ENCODE data around the gene IL3RA. TPM values are rescaled to one million over a fixed set of nuclear protein-coding genes. Genes with fewer than 3 reads are reported as not detected.

Gene IL3RA
- total and polyA plus RNA-seq, 4 experiments from 2014 or later: 0.29 to 0.53 TPM; not detected in 2

DNA sequence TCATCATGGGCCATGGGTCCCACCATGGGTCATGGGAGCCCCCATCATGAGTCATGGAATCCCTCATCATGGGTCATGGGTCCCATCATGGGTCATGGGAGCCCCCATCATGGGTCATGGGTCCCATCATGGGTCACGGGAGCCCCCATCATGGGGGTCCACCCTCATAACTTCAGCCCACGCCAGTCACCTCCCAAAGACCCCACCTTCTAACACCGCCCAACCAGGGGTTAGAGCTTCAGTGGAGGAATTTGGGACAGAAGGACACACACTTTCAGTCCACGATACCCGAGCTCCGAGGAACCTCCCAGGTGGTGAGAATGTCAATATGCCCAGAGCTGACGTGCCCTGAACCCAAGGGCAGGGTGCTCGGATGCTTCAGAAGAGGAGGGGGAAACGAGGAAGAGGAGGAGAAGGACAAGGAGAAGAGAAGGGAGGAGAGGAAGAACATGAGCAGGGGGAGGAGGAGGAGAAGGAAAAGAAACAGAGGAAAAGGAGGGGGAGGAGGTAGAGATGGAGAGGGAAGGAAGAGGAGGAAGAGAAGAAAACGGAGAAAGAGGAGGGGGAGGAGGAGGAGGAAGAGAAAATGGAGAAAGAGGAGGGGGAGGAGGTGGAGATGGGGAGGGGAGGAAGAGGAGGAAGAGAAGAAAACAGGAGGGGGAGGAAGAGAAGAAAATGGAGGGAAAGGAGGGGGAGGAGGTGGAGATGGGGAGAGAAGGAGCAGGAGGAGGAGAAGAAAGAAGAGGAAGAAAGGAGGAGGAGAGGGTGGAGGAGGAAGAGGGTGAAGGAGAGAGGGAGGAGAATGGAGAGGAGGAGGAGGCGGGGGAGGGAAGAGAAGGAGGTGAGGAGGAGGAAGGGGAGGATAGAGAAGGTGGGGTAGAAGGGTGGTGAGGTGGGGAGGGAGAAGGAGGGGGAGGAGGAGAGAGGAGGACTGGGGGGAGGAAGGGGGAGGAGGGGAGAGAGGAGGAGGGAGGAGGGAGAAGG lies 17.7 kb downstream of the IL3RA start:
- H3K27me3 ChIP-seq (ENCODE audit: insufficient read depth, low read length): no peaks in the 10 kb centered on the region
- no peak for DNase-seq
- H3K27me3 Mint-ChIP-seq: no peaks in the 10 kb centered on the region
- H3K4me3 Mint-ChIP-seq: peak overlapping the region in 1 of 8 donors; percentile 20
- CTCF ChIA-PET (ENCODE audit: partially characterized antibody): no interaction called here
- intact Hi-C loops (cut with micrococcal nuclease): no loop called here
- peaks cover 0 to 5% (median 3%) of the 10 kb centered on the region in 4 donors for H3K4me1 Mint-ChIP-seq
- H3K9me3 ChIP-seq (ENCODE audit: control insufficient read depth in 1 of 2, low read length in 2 of 2): no peaks in the 10 kb centered on the region
- no peak overlapping the region for H3K4me3 ChIP-seq (ENCODE audit: low read length in 2 of 2)
- peaks cover under 1 to 13% of the 10 kb centered on the region in 2 donors for H3K36me3 Mint-ChIP-seq
- H3K9me3 Mint-ChIP-seq: peaks cover 0 to 6% (median 0%) of the 10 kb centered on the region in 8 donors
- POLR2A ChIA-PET (ENCODE audit: partially characterized antibody): no interaction called here
- H3K36me3 ChIP-seq (ENCODE audit: insufficient read depth, low read length): no peaks in the 10 kb centered on the region
- H3K27ac ChIP-seq (ENCODE audit: low read depth, low read length): no peak overlapping the region
- H3K4me1 ChIP-seq (ENCODE audit: insufficient read depth, low read length): no peaks in the 10 kb centered on the region
- peak overlapping the region in 5 of 7 donors; percentile 52 to 84 (median 67) for H3K27ac Mint-ChIP-seq

DNA sequence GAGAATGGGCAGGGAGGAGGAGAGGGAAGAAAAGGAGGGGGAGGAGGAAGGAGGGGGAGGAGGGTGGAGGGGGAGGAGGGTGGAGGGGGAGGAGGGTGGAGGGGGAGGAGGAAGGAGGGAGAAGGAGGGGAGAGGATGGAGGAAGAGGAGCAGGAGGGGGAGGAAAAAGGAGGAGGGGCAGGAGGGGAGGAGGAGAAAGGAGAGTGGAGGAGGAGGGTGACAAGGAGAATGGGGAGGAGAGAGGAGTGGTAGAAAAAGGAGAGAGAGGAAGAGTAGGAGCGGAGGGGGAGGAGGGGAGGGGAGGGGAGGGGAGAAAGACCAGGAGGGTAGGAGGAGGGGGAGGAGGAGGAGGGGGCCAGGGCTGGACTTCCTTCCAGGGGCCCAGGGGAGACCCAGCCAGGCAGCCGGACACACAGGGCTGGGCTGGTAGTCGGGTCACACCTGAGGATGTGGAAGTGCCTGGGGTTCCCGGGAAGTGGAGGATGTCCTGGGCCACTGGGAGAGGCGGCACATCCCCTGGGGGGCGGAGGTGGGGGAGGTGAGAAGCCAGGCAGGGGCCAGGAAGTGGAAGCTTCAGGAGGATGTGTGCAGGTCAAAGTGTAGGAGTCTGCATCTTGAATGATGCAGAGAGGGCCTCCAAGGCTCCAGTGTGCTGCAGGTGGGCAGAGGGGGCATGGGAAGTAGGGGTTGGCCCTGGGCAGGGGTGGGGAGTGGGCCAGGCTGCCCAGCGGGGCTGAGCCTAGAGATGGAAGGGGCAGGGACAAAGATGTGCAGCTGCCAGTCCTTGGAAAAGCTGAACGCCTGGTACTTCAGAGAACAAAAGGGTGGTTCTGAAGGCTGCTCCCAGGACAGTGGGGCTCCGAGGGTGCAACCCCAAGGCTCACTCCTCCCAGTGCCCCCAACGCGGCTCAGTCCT lies 18.8 kb downstream of the IL3RA start:
- Histone ChIP-seq H3K27me3 (ENCODE audit: insufficient read depth, low read length) (no peaks in the 10 kb centered on the region), H3K36me3 (ENCODE audit: insufficient read depth, low read length) (no peaks in the 10 kb centered on the region), H3K4me1 (ENCODE audit: insufficient read depth, low read length) (no peaks in the 10 kb centered on the region), H3K9me3 (ENCODE audit: control insufficient read depth in 1 of 2, low read length in 2 of 2) (no peaks in the 10 kb centered on the region), H3K27ac (ENCODE audit: low read depth, low read length) (no peak overlapping the region), H3K4me3 (ENCODE audit: low read length in 2 of 2) (no peak overlapping the region)
- H3K27me3 Mint-ChIP-seq: no peaks in the 10 kb centered on the region
- ChIA-PET CTCF (ENCODE audit: partially characterized antibody) (no interaction called here), POLR2A (ENCODE audit: partially characterized antibody) (no interaction called here)
- no peak overlapping the region for H3K4me3 Mint-ChIP-seq
- intact Hi-C loops (cut with micrococcal nuclease): no loop called here
- H3K27ac Mint-ChIP-seq: peak overlapping the region in 3 of 7 donors; percentile 59 to 75 (median 70)
- DNase-seq: no peak
- H3K9me3 Mint-ChIP-seq: peaks cover 0 to 11% (median 0%) of the 10 kb centered on the region in 8 donors
- H3K36me3 Mint-ChIP-seq: peaks cover 3 to 19% of the 10 kb centered on the region in 2 donors
- peaks cover 0 to 5% (median 3%) of the 10 kb centered on the region in 4 donors for H3K4me1 Mint-ChIP-seq

DNA sequence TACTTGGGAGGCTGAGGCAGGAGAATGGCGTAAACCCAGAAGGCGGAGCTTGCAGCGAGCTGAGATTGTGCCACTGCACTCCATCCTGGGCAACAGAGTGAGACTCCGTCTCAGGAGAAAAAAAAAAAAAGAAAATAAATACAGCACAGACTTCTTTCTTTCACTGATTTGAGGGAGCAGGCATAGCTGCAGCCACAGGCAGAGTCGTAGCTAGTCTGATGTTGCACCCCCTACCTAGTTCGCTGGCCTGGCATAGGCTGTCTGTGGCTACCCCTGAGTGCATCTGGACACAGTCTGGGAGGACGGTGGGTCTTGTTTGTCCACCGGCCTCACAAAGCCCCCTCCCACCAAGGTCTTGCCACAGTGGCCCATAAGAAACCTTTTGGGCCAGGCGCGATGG lies 21.4 kb downstream of the IL3RA start:
- H3K4me3 Mint-ChIP-seq: no peak overlapping the region
- intact Hi-C loops (cut with micrococcal nuclease): no loop called here
- no peak overlapping the region for H3K27ac Mint-ChIP-seq
- H3K9me3 Mint-ChIP-seq: peaks cover 0 to 11% (median 0%) of the 10 kb centered on the region in 8 donors
- no peaks in the 10 kb centered on the region for H3K36me3 ChIP-seq (ENCODE audit: insufficient read depth, low read length)
- peaks cover 3 to 9% (median 6%) of the 10 kb centered on the region in 4 donors for H3K4me1 Mint-ChIP-seq
- H3K9me3 ChIP-seq (ENCODE audit: control insufficient read depth in 1 of 2, low read length in 2 of 2): no peaks in the 10 kb centered on the region
- no peaks in the 10 kb centered on the region for H3K27me3 Mint-ChIP-seq
- ChIA-PET CTCF (ENCODE audit: partially characterized antibody) (no interaction called here), POLR2A (ENCODE audit: partially characterized antibody) (no interaction called here)
- no peaks in the 10 kb centered on the region for H3K4me1 ChIP-seq (ENCODE audit: insufficient read depth, low read length)
- H3K4me3 ChIP-seq (ENCODE audit: low read length in 2 of 2): no peak overlapping the region
- H3K36me3 Mint-ChIP-seq: peaks cover 10 to 31% of the 10 kb centered on the region in 2 donors
- H3K27me3 ChIP-seq (ENCODE audit: insufficient read depth, low read length): no peaks in the 10 kb centered on the region
- DNase-seq: no peak
- no peak overlapping the region for H3K27ac ChIP-seq (ENCODE audit: low read depth, low read length)

DNA sequence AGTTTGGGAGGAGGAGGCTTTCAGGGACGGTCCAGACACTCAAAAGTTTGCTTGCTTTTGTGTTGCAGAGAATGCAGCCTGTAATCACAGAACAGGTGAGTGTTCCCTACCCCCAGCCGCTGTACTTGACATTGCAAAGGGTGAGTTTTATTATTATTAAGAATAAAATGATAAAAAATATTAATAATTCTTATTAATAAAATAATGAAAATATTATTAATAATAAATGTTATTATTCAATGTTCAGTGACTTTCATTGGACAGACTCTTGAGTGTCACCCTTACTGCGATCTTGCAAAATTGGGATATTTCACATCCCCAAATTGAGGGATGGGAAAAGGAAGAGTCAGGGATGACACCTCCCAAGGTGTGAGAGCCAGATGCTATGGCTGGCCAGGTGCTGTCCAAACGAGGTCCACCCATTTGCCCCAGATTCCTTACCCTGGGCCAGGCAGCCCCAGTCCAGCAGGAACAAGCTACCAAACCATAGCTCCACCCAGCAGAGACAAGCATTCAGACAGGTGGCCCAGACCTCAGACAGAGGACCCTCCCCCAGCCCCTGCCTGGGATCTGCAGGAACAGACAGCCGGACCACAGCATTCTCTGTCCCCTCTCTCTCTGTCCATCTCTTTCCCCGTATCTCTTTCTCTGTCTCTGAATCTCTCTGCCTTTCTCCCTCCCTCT lies 22.4 kb downstream of the IL3RA start:
- H3K27ac ChIP-seq (ENCODE audit: low read depth, low read length): no peak overlapping the region
- no peaks in the 10 kb centered on the region for H3K36me3 ChIP-seq (ENCODE audit: insufficient read depth, low read length)
- no peak for DNase-seq
- H3K4me1 Mint-ChIP-seq: peaks cover 3 to 9% (median 6%) of the 10 kb centered on the region in 4 donors
- no peaks in the 10 kb centered on the region for H3K9me3 ChIP-seq (ENCODE audit: control insufficient read depth in 1 of 2, low read length in 2 of 2)
- CTCF ChIA-PET (ENCODE audit: partially characterized antibody): no interaction called here
- H3K27me3 ChIP-seq (ENCODE audit: insufficient read depth, low read length): no peaks in the 10 kb centered on the region
- peak overlapping the region in 3 of 7 donors; percentile 32 to 90 (median 59) for H3K27ac Mint-ChIP-seq
- H3K4me3 ChIP-seq (ENCODE audit: low read length in 2 of 2): no peak overlapping the region
- peaks cover 10 to 31% of the 10 kb centered on the region in 2 donors for H3K36me3 Mint-ChIP-seq
- intact Hi-C loops (cut with micrococcal nuclease): no loop called here
- H3K4me3 Mint-ChIP-seq: no peak overlapping the region
- H3K27me3 Mint-ChIP-seq: no peaks in the 10 kb centered on the region
- peaks cover 0 to 11% (median 0%) of the 10 kb centered on the region in 8 donors for H3K9me3 Mint-ChIP-seq
- no peaks in the 10 kb centered on the region for H3K4me1 ChIP-seq (ENCODE audit: insufficient read depth, low read length)
- POLR2A ChIA-PET (ENCODE audit: partially characterized antibody): no interaction called here

DNA sequence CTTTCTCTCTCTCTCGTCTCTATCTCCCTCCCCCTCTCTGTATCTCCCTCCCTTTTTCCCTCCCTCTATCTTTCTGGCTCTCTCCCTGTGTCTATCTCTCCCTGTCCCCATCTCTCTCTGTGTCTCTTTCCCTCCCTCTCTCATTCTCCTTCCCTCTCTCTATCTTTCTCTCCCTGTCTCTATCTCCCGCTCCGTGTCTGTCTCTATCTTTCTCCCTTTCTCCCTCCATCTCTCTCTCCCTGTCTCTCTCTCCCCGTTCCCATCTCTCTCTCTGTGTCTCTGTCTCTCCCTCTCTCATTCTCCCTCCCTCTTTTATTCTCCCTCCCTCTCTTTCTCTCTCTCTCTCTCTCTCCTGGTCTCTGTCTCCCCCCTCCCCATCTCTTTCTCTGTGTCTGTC lies 22.9 kb downstream of the IL3RA start:
- Histone ChIP-seq H3K27me3 (ENCODE audit: insufficient read depth, low read length) (no peaks in the 10 kb centered on the region), H3K36me3 (ENCODE audit: insufficient read depth, low read length) (no peaks in the 10 kb centered on the region), H3K4me3 (ENCODE audit: low read length in 2 of 2) (no peak overlapping the region), H3K9me3 (ENCODE audit: control insufficient read depth in 1 of 2, low read length in 2 of 2) (no peaks in the 10 kb centered on the region), H3K4me1 (ENCODE audit: insufficient read depth, low read length) (no peaks in the 10 kb centered on the region), H3K27ac (ENCODE audit: low read depth, low read length) (no peak overlapping the region)
- no peak for DNase-seq
- Mint-ChIP-seq H3K4me1 (peaks cover 0 to 9% (median 5%) of the 10 kb centered on the region in 4 donors), H3K36me3 (peaks cover 10 to 31% of the 10 kb centered on the region in 2 donors), H3K27ac (peak overlapping the region in 4 of 7 donors; percentile 4 to 90 (median 45)), H3K9me3 (peaks cover 0 to 11% (median 0%) of the 10 kb centered on the region in 8 donors), H3K4me3 (no peak overlapping the region), H3K27me3 (no peaks in the 10 kb centered on the region)
- intact Hi-C loops (cut with micrococcal nuclease): no loop called here
- ChIA-PET CTCF (ENCODE audit: partially characterized antibody) (no interaction called here), POLR2A (ENCODE audit: partially characterized antibody) (no interaction called here)

DNA sequence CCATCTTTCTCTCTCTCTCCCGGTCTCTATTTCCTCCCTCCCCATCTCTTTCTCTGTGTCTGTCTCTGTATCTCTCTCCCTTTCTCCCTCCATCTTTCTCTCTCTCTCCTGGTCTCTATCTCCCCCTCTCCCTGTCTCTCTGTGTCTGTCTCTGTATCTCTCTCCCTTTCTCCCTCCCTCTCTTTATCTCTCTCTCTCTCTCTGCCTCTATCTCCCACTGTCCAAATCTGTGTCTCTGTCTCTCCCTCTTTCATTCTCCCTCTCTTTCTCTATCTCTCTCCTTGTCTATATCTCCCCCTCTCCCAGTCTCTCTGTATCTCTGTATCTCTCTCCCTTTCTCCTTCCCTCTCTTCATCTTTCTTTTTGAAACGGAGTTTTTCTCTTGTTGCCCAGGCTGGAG lies 23.6 kb downstream of the IL3RA start:
- DNase-seq: no peak
- H3K4me3 Mint-ChIP-seq: no peak overlapping the region
- Histone ChIP-seq H3K9me3 (ENCODE audit: control insufficient read depth in 1 of 2, low read length in 2 of 2) (no peaks in the 10 kb centered on the region), H3K4me1 (ENCODE audit: insufficient read depth, low read length) (no peaks in the 10 kb centered on the region), H3K27me3 (ENCODE audit: insufficient read depth, low read length) (no peaks in the 10 kb centered on the region), H3K36me3 (ENCODE audit: insufficient read depth, low read length) (no peaks in the 10 kb centered on the region), H3K4me3 (ENCODE audit: low read length in 2 of 2) (no peak overlapping the region), H3K27ac (ENCODE audit: low read depth, low read length) (no peak overlapping the region)
- H3K36me3 Mint-ChIP-seq: peaks cover 10 to 31% of the 10 kb centered on the region in 2 donors
- POLR2A ChIA-PET (ENCODE audit: partially characterized antibody): no interaction called here
- H3K9me3 Mint-ChIP-seq: peaks cover 0 to 11% (median 0%) of the 10 kb centered on the region in 8 donors
- H3K27ac Mint-ChIP-seq: no peak overlapping the region
- intact Hi-C loops (cut with micrococcal nuclease): no loop called here
- CTCF ChIA-PET (ENCODE audit: partially characterized antibody): no interaction called here
- H3K27me3 Mint-ChIP-seq: no peaks in the 10 kb centered on the region
- peaks cover 0 to 9% (median 5%) of the 10 kb centered on the region in 4 donors for H3K4me1 Mint-ChIP-seq
